ENCODE data around the gene VSTM2L. TPM values are rescaled to one million over a fixed set of nuclear protein-coding genes. Genes with fewer than 3 reads are reported as not detected.
A peak's percentile ranks its signal among the peaks of the same experiment; 100 is the strongest.

The VSTM2L gene
- total and polyA plus RNA-seq, 9 of the 15 experiments (the other 6 are each of a cell fraction or from before 2014, with no cell fraction given) = not detected

GRCh38 chr20:37941332-37941731 is 38.4 kb downstream of the VSTM2L start (continued):
- TF ChIP-seq JUND (IDR thresholded peaks at IDR 0.05; ENCODE audit: borderline replicate concordance, low read depth, low read length) = 0 out of 2 replicates have a peak, but pooled peaks have one; percentile 3
- TF ChIP-seq JUND (tag; IDR thresholded peaks at IDR 0.05; ENCODE audit: borderline replicate concordance, low read depth, low read length) = no peak
- peak; percentile 77; the same call in 1 of the 2 replicates for TF ChIP-seq ZBTB7A (IDR thresholded peaks at IDR 0.05; ENCODE audit: borderline replicate concordance, control insufficient read depth, low read depth, low read length)
- TF ChIP-seq BHLHE40 (IDR thresholded peaks at IDR 0.05; ENCODE audit: low read length) = peak; percentile 58; the same call in 1 of the 2 replicates
- 0 out of 2 replicates have a peak, but pooled peaks have one; percentile 18 for TF ChIP-seq RB1 (IDR thresholded peaks at IDR 0.05; ENCODE audit: low read depth)
- TF ChIP-seq MYC (IDR thresholded peaks at IDR 0.05; ENCODE audit: low read depth, low read length) = peak; percentile 57
- no peak for TF ChIP-seq MYC (CRISPR knock-in tag; IDR thresholded peaks at IDR 0.05; ENCODE audit: borderline replicate concordance, low read depth)
- peak; percentile 69 to 99 (median 79) for TF ChIP-seq CTCF (IDR thresholded peaks at IDR 0.05 in 2 of 3, conservative IDR thresholded peaks at IDR 0.05 in 1 of 3; ENCODE audit: insufficient read depth in 2 of 3, low read depth in 1 of 3, low read length in 3 of 3)
- 0 out of 4 replicates have a peak, but pooled peaks of 1 of the 2 experiments have one; percentile 6 for TF ChIP-seq RCOR1 (IDR thresholded peaks at IDR 0.05; ENCODE audit: borderline replicate concordance in 1 of 2, low read depth in 2 of 2, low read length in 2 of 2)
- TF ChIP-seq KAT2B (IDR thresholded peaks at IDR 0.05; ENCODE audit: low read depth, low read length) = no peak
- TF ChIP-seq SMC3 (conservative IDR thresholded peaks at IDR 0.05; ENCODE audit: insufficient read depth, low read depth, low read length) = peak; percentile 24; the same call in 1 of the 2 replicates
- no peak for TF ChIP-seq ZNF764 (CRISPR knock-in tag; IDR thresholded peaks at IDR 0.05; ENCODE audit: low read depth)
- TF ChIP-seq THAP7 (CRISPR knock-in tag; IDR thresholded peaks at IDR 0.05) = no peak
- TF ChIP-seq GATA2 (CRISPR knock-in tag; IDR thresholded peaks at IDR 0.05) = peak; percentile 42; the same call in 1 of the 2 replicates

Measured in K562 (cell line).